Measurements from ENCODE around the gene TMX1. TPM values are rescaled to one million over a fixed set of nuclear protein-coding genes. Genes with fewer than 3 reads are reported as not detected.

Gene TMX1
- polyA plus RNA-seq, 3 donors: 49.5 to 51.9 (median 49.8) TPM

GRCh38 chr14:51293149-51293911 lies 53.3 kb downstream of the TMX1 start:
- no peak for DNase-seq (ENCODE audit: low read depth in 3 of 3, low spot score in 2 of 3)

- DNase-seq (ENCODE audit: low read depth in 3 of 3, low spot score in 2 of 3): no peak
Measured at GRCh38 chr14:51293912-51294389, 53.9 kb downstream of the TMX1 start.

- DNase-seq (ENCODE audit: low read depth in 3 of 3, low spot score in 2 of 3): no peak
Measured at GRCh38 chr14:51294951-51295525, 55.0 kb downstream of the TMX1 start.

- DNase-seq (ENCODE audit: low read depth in 3 of 3, low spot score in 2 of 3): no peak
Measured at GRCh38 chr14:51295646-51296263, 55.7 kb downstream of the TMX1 start.

GRCh38 chr14:51297066-51297465 lies 57.0 kb downstream of the TMX1 start:
- DNase-seq (ENCODE audit: low read depth in 3 of 3, low spot score in 2 of 3): no peak

- no peak for DNase-seq (ENCODE audit: low read depth in 3 of 3, low spot score in 2 of 3)
Measured at GRCh38 chr14:51298895-51299294, 58.8 kb downstream of the TMX1 start.

GRCh38 chr14:51302295-51303030 lies 62.4 kb downstream of the TMX1 start:
- DNase-seq (ENCODE audit: low read depth in 3 of 3, low spot score in 2 of 3): no peak

- DNase-seq (ENCODE audit: low read depth in 3 of 3, low spot score in 2 of 3): no peak
Measured at GRCh38 chr14:51304438-51304837, 64.4 kb downstream of the TMX1 start.

- DNase-seq (ENCODE audit: low read depth in 3 of 3, low spot score in 2 of 3): no peak
Measured at GRCh38 chr14:51304941-51305340, 64.9 kb downstream of the TMX1 start.

- DNase-seq (ENCODE audit: low read depth in 3 of 3, low spot score in 2 of 3): no peak
Measured at GRCh38 chr14:51305751-51306150, 65.7 kb downstream of the TMX1 start.

Other genes starting within 250 kb of the TMX1 start
- gene TRIM9, start 145.1 kb upstream of the TMX1 start, polyA plus RNA-seq (ENCODE audit: insufficient read length in 3 of 3): 1 to 10 TPM; 1.1 to 2.5 (median 2.1) TPM

Measured in right renal cortex interstitium (tissue), 3 donors.